ENCODE measurements around the gene SYCP2.
"Not testable (repeated sequence)": the region's sequence is repeated elsewhere in the genome, so short reads cannot be mapped to it uniquely, and the experiment has no call there.

SYCP2 gene

DNA sequence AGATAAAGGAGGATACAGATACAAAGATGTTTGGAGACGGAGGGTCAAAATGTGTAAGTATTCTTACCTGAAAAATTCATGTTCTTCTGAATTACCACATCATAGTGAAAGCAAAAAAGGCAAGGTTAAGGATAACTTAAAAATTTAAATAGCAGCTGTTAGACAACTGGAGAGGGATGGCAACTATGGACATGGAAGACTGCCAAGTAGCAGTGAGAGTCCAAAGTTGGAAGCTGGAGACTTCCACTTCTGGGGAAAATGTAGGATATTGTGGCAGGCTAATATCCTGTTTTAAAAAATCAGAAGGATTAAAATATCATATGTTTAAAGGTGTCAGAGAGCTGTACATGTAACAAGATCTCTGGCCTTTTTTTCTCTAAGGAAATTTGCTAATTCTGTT, 29.8 kb downstream of the SYCP2 start:
- no peak for DNase-seq (ENCODE audit: low read depth in 3 of 3, low spot score in 1 of 3)

GRCh38 chr20:59902470-59902869, 31.0 kb downstream of the SYCP2 start:
- no peak for DNase-seq (ENCODE audit: low read depth in 3 of 3, low spot score in 1 of 3)

GRCh38 chr20:59895908-59896307, 37.5 kb downstream of the SYCP2 start:
- DNase-seq (ENCODE audit: low read depth in 3 of 3, low spot score in 1 of 3): no peak

- no peak for DNase-seq (ENCODE audit: low read depth in 3 of 3, low spot score in 1 of 3)
Measured at GRCh38 chr20:59891581-59891980, 41.9 kb downstream of the SYCP2 start.

- DNase-seq (ENCODE audit: low read depth in 3 of 3, low spot score in 1 of 3): not testable (repeated sequence)
Measured at GRCh38 chr20:59890035-59890434, 43.4 kb downstream of the SYCP2 start.

GRCh38 chr20:59888050-59888449, 45.4 kb downstream of the SYCP2 start:
- no peak for DNase-seq (ENCODE audit: low read depth in 3 of 3, low spot score in 1 of 3)

DNA sequence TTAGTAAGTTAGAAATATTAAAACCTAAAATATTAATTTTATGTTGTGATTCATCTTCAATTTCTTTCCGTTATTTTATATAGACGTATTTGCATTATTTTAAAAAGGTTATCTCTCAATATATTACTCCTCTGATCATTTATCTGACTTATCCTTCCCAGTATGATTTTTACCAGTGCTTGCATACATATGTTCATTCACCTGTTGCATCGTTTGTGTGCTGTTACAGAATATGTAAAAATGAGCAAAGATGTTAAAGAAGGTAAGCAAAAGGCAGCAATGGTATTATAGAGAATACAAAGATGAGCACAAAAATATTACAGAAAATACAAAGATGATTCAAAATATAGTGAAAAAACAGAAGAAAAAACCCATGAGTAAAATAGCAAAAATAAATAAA, 48.9 kb downstream of the SYCP2 start:
- no peak for DNase-seq (ENCODE audit: low read depth in 3 of 3, low spot score in 1 of 3)

- no peak for DNase-seq (ENCODE audit: low read depth in 3 of 3, low spot score in 1 of 3)
Measured at GRCh38 chr20:59880198-59880597, 53.2 kb downstream of the SYCP2 start.

GRCh38 chr20:59873409-59873808, 60.0 kb downstream of the SYCP2 start:
- DNase-seq (ENCODE audit: low read depth in 3 of 3, low spot score in 1 of 3): no peak

- no peak for DNase-seq (ENCODE audit: low read depth in 3 of 3, low spot score in 1 of 3)
Measured at GRCh38 chr20:59871096-59871495, 62.3 kb downstream of the SYCP2 start.

GRCh38 chr20:59866338-59866737, 67.1 kb downstream of the SYCP2 start:
- no peak for DNase-seq (ENCODE audit: low read depth in 3 of 3, low spot score in 1 of 3)

DNA sequence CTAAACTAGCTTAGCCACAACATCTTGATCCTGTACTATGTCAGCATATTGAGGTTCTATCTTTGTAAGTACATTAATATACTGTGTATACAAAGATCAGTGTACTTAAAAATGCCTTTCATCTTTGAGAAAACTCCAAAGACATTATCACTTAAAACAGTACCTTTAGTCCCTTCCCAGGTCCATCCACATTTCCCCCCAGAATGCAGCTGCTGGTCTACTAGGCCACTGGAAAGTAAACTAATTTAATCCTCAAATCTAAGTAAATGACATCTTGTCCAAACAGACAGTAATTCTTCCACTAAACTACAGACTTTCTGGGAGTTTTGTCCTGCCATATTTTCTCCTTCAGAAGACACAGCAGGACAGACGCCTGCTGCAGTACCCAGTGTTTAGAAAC, 68.7 kb downstream of the SYCP2 start:
- no peak for DNase-seq (ENCODE audit: low read depth in 3 of 3, low spot score in 1 of 3)

DNA sequence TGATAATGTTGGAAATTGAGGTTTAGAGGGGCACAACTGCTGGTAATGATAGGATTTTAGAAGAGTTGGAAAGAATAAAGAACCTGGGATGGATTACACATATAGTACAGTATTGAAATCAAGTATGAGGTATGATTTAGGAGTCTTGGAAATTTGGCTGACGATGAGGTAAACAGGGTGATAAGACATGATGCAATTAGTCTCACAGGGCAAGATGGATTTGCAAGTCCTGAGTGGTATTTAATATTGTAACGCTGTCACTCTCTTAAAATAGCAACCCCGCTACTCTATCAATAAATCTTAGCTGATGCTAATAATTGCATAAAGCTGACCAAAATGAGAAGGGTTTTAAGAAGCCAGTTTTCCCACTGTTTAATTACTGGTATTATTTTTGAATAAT, 70.4 kb downstream of the SYCP2 start:
- no peak for DNase-seq (ENCODE audit: low read depth in 3 of 3, low spot score in 1 of 3)

GRCh38 chr20:59861401-59861800, 72.0 kb downstream of the SYCP2 start:
- no peak for DNase-seq (ENCODE audit: low read depth in 3 of 3, low spot score in 1 of 3)

- DNase-seq (ENCODE audit: low read depth in 3 of 3, low spot score in 1 of 3): no peak
Measured at GRCh38 chr20:59858425-59858824, 75.0 kb downstream of the SYCP2 start.

DNA sequence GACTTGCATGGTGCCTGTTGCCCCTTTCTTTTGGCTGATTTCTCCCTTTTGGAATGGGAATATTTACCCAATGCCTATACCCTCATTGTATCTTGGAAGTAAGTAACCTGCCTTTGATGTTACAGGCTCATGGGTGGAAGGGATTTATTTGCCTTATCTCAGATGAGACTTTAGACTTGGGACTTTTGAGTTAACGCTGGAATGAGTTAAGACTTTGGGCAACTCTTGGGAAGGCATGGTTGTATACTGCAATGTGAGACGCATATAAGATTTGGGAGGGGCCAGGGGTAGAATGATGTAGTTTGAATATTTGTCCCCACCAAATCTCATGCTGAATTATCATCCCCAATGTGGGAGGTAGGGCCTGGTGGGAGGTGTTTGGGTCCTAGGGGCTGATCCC, 75.5 kb downstream of the SYCP2 start:
- no peak for DNase-seq (ENCODE audit: low read depth in 3 of 3, low spot score in 1 of 3)

- not testable (repeated sequence) for DNase-seq (ENCODE audit: low read depth in 3 of 3, low spot score in 1 of 3)
Measured at GRCh38 chr20:59856941-59857340, 76.5 kb downstream of the SYCP2 start.

DNA sequence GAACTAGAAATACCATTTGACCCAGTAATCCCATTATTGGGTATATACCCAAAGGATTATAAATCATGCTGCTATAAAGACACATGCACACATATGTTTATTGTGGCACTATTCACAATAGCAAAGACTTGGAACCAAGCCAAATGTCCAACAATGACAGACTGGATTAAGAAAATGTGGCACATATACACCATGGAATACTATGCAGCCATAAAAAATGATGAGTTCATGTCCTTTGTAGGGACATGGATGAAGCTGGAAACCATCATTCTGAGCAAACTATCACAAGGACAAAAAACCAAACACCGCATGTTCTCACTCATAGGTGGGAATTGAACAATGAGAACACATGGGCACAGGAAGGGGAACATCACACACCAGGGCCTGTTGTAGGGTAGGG, 76.9 kb downstream of the SYCP2 start:
- DNase-seq (ENCODE audit: low read depth in 3 of 3, low spot score in 1 of 3): not testable (repeated sequence)

GRCh38 chr20:59850018-59850641, 83.3 kb downstream of the SYCP2 start:
- DNase-seq (ENCODE audit: low read depth in 3 of 3, low spot score in 1 of 3): no peak

GRCh38 chr20:59848182-59848581, 85.3 kb downstream of the SYCP2 start:
- DNase-seq (ENCODE audit: low read depth in 3 of 3, low spot score in 1 of 3): no peak

- no peak for DNase-seq (ENCODE audit: low read depth in 3 of 3, low spot score in 1 of 3)
Measured at GRCh38 chr20:59845472-59845871, 88.0 kb downstream of the SYCP2 start.

DNA sequence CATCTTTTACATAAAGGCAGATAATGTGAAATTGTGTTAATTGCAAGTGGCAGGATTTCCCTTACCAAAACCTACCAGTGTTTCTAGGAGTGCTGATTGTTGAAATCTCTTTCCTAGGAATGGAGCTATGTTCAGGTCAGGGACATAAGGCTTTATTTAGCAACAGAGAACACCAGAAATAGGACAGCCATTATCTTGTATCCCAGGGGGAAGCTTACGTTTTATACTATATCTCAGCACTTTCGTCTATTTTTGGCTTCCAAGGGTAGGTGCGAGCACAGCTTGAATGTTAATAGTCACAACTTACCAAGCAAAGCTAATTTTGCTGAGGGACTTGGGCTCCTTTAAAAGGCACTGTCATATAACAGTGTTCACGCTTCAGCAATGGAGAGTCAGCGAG, 94.0 kb downstream of the SYCP2 start:
- no peak for DNase-seq (ENCODE audit: low read depth in 3 of 3, low spot score in 1 of 3)

GRCh38 chr20:59837623-59838394, 95.6 kb downstream of the SYCP2 start:
- DNase-seq (ENCODE audit: low read depth in 3 of 3, low spot score in 1 of 3): no peak
